ENCODE results near the gene TRPV5. TPM values are rescaled to one million over a fixed set of nuclear protein-coding genes. Genes with fewer than 3 reads are reported as not detected.

The TRPV5 gene
- total and polyA plus RNA-seq, 2 donors (not counting 1 experiment from before 2014, with no cell fraction given): not detected

- Histone ChIP-seq H3K9me3 (ENCODE audit: control insufficient read depth, insufficient read depth, low read depth, low read length) (no peaks in the 10 kb centered on the region), H3K9ac (ENCODE audit: insufficient read depth, low read length) (no peak overlapping the region), H3K79me2 (ENCODE audit: control insufficient read depth, insufficient read depth, low read length) (no peaks in the 10 kb centered on the region), H3K4me1 (ENCODE audit: control insufficient read depth, extremely low read depth, insufficient read depth, low read length) (no peaks in the 10 kb centered on the region), H4K20me1 (ENCODE audit: control insufficient read depth, extremely low read depth, insufficient read depth, low read length) (no peaks in the 10 kb centered on the region), H3K4me2 (ENCODE audit: extremely low read depth, insufficient read depth, low read length) (no peak overlapping the region), H3K27ac (ENCODE audit: insufficient read depth, low read length) (no peak overlapping the region), H3K36me3 (ENCODE audit: control insufficient read depth, insufficient read depth, low read length) (no peaks in the 10 kb centered on the region), H3K27me3 (ENCODE audit: control insufficient read depth, insufficient read depth, low read length) (no peaks in the 10 kb centered on the region), H3K4me3 (replicated peaks in 1 of 4; ENCODE audit: control extremely low read depth in 1 of 4, insufficient read depth in 1 of 4, low read depth in 3 of 4, low read length in 4 of 4) (no peak overlapping the region), H2AFZ (ENCODE audit: low read length) (no peak overlapping the region)
- DNase-seq (ENCODE audit: low read depth in 2 of 2): no peak
- TF ChIP-seq EZH2 (IDR thresholded peaks at IDR 0.05; ENCODE audit: low read length, missing control alignments): no peak
- TF ChIP-seq CTCF (conservative IDR thresholded peaks at IDR 0.05 in 1 of 2, IDR thresholded peaks at IDR 0.05 in 1 of 2; ENCODE audit: low read depth in 1 of 2, low read length in 2 of 2): no peak
These were observed 35.9 kb downstream of the TRPV5 start for GRCh38 chr7:142897691-142898090.

- no peak for DNase-seq (ENCODE audit: low read depth in 2 of 2)
- Histone ChIP-seq H3K79me2 (ENCODE audit: control insufficient read depth, insufficient read depth, low read length) (no peaks in the 10 kb centered on the region), H3K4me1 (ENCODE audit: control insufficient read depth, extremely low read depth, insufficient read depth, low read length) (no peaks in the 10 kb centered on the region), H2AFZ (ENCODE audit: low read length) (no peak overlapping the region), H3K9ac (ENCODE audit: insufficient read depth, low read length) (no peak overlapping the region), H4K20me1 (ENCODE audit: control insufficient read depth, extremely low read depth, insufficient read depth, low read length) (no peaks in the 10 kb centered on the region), H3K9me3 (ENCODE audit: control insufficient read depth, insufficient read depth, low read depth, low read length) (no peaks in the 10 kb centered on the region), H3K27me3 (ENCODE audit: control insufficient read depth, insufficient read depth, low read length) (no peaks in the 10 kb centered on the region), H3K27ac (ENCODE audit: insufficient read depth, low read length) (no peak overlapping the region), H3K4me2 (ENCODE audit: extremely low read depth, insufficient read depth, low read length) (no peak overlapping the region), H3K4me3 (replicated peaks in 1 of 4; ENCODE audit: control extremely low read depth in 1 of 4, insufficient read depth in 1 of 4, low read depth in 3 of 4, low read length in 4 of 4) (no peak overlapping the region), H3K36me3 (ENCODE audit: control insufficient read depth, insufficient read depth, low read length) (no peaks in the 10 kb centered on the region)
- TF ChIP-seq EZH2 (IDR thresholded peaks at IDR 0.05; ENCODE audit: low read length, missing control alignments) (no peak), CTCF (conservative IDR thresholded peaks at IDR 0.05 in 1 of 2, IDR thresholded peaks at IDR 0.05 in 1 of 2; ENCODE audit: low read depth in 1 of 2, low read length in 2 of 2) (no peak)
These were observed 36.7 kb downstream of the TRPV5 start for GRCh38 chr7:142896741-142897379.

- no peaks in the 10 kb centered on the region for H3K27me3 ChIP-seq (ENCODE audit: control insufficient read depth, insufficient read depth, low read length)
- no peak overlapping the region for H3K4me3 ChIP-seq (replicated peaks in 1 of 4; ENCODE audit: control extremely low read depth in 1 of 4, insufficient read depth in 1 of 4, low read depth in 3 of 4, low read length in 4 of 4)
- DNase-seq (ENCODE audit: low read depth in 2 of 2): no peak
- H3K4me1 ChIP-seq (ENCODE audit: control insufficient read depth, extremely low read depth, insufficient read depth, low read length): no peaks in the 10 kb centered on the region
- no peaks in the 10 kb centered on the region for H3K36me3 ChIP-seq (ENCODE audit: control insufficient read depth, insufficient read depth, low read length)
- H4K20me1 ChIP-seq (ENCODE audit: control insufficient read depth, extremely low read depth, insufficient read depth, low read length): no peaks in the 10 kb centered on the region
- H2AFZ ChIP-seq (ENCODE audit: low read length): no peak overlapping the region
- no peak for TF ChIP-seq EZH2 (IDR thresholded peaks at IDR 0.05; ENCODE audit: low read length, missing control alignments)
- no peak for TF ChIP-seq CTCF (conservative IDR thresholded peaks at IDR 0.05 in 1 of 2, IDR thresholded peaks at IDR 0.05 in 1 of 2; ENCODE audit: low read depth in 1 of 2, low read length in 2 of 2)
- no peak overlapping the region for H3K9ac ChIP-seq (ENCODE audit: insufficient read depth, low read length)
- H3K9me3 ChIP-seq (ENCODE audit: control insufficient read depth, insufficient read depth, low read depth, low read length): no peaks in the 10 kb centered on the region
- no peaks in the 10 kb centered on the region for H3K79me2 ChIP-seq (ENCODE audit: control insufficient read depth, insufficient read depth, low read length)
- H3K27ac ChIP-seq (ENCODE audit: insufficient read depth, low read length): no peak overlapping the region
- H3K4me2 ChIP-seq (ENCODE audit: extremely low read depth, insufficient read depth, low read length): no peak overlapping the region
These were observed 37.4 kb downstream of the TRPV5 start for GRCh38 chr7:142896151-142896550.

All from fibroblast of lung (primary cell).